ENCODE measurements around the gene ZNF48.

- TF ChIP-seq CTCF (IDR thresholded peaks at IDR 0.05; ENCODE audit: low read length) (no peak), EZH2 (IDR thresholded peaks at IDR 0.05; ENCODE audit: borderline replicate concordance, low read length) (no peak)
Observed at GRCh38 chr16:30444231-30445148, 49.3 kb downstream of the ZNF48 start.
